Neural cell (in vitro differentiated cells): ENCODE measurements around the gene ZSCAN9. TPM values are rescaled to one million over a fixed set of nuclear protein-coding genes. Genes with fewer than 3 reads are reported as not detected.

ENCODE experiments used
- H2AFZ ChIP-seq: fragments of 200-600, 300-800 bp; sonication (generic), shearing (Covaris generic); 2 replicates; pipeline ENCODE4 v1.6.0; 2014; ENCODE audit warnings: low read depth, mild to moderate bottlenecking, antibody characterized with exemption, low read length, moderate library complexity
- H3F3A ChIP-seq: fragments of 200-600 bp; shearing (Covaris generic); 2 replicates; pipeline ENCODE4 v1.6.1; 2016; ENCODE audit warnings: mild to moderate bottlenecking, moderate library complexity, mixed read lengths, antibody characterized with exemption, low read length; ENCODE audit not compliant: insufficient read depth, poor library complexity, severe bottlenecking
- H3K27ac ChIP-seq: fragments of 200-600, 300-800 bp; sonication (generic), shearing (Covaris generic); 2 replicates; pipeline ENCODE4 v1.5.1; 2014; ENCODE audit warnings: mild to moderate bottlenecking, low read length, moderate library complexity
- H3K27me3 ChIP-seq: fragments of 300-800, 200-600 bp; sonication (generic), shearing (Covaris generic); 2 replicates; pipeline ENCODE4 v1.6.0; 2014; ENCODE audit warnings: mild to moderate bottlenecking, low read depth, low read length, moderate library complexity; ENCODE audit not compliant: insufficient read depth
- H3K36me3 ChIP-seq: fragments of 300-800, 200-600 bp; sonication (generic), shearing (Covaris generic); 2 replicates; pipeline ENCODE4 v1.5.1; 2014; ENCODE audit warnings: mild to moderate bottlenecking, antibody characterized with exemption, low read length, moderate library complexity; ENCODE audit not compliant: insufficient read depth
- H3K4me2 ChIP-seq: fragments of 300-800, 200-600 bp; sonication (generic), shearing (Covaris generic); 2 replicates; pipeline ENCODE4 v1.6.0; 2014; ENCODE audit warnings: mild to moderate bottlenecking, low read length
- H3K4me3 ChIP-seq: fragments of 300-800, 200-600 bp; sonication (generic), shearing (Covaris generic); 2 replicates; pipeline ENCODE4 v1.5.1; 2014; ENCODE audit warnings: mild to moderate bottlenecking, low read length, moderate library complexity
- H3K79me2 ChIP-seq: fragments of 200-600 bp; shearing (Covaris generic); replicated peaks from 2 replicates; pipeline ENCODE4 v1.6.0; 2014; ENCODE audit warnings: mild to moderate bottlenecking, low read length, moderate library complexity; ENCODE audit not compliant: insufficient read depth
- H3K9ac ChIP-seq: fragments of 300-800, 200-600 bp; sonication (generic), shearing (Covaris generic); 2 replicates; pipeline ENCODE4 v1.6.1; 2016; ENCODE audit warnings: mild to moderate bottlenecking, low read length, mixed read lengths
- H3K9me2 ChIP-seq: fragments of 200-600 bp; shearing (Covaris generic); 2 replicates; pipeline ENCODE4 v1.6.1; 2016; ENCODE audit warnings: mild to moderate bottlenecking, low read length, mixed read lengths; ENCODE audit not compliant: insufficient read depth
- H3K9me3 ChIP-seq: fragments of 200-600, 300-800 bp; sonication (generic), shearing (Covaris generic); 2 replicates; pipeline ENCODE4 v1.6.1; 2016; ENCODE audit warnings: mild to moderate bottlenecking, mixed run types, low read length, moderate library complexity, mixed read lengths
- H4K20me1 ChIP-seq: fragments of 200-600 bp; shearing (Covaris generic); 2 replicates; pipeline ENCODE4 v1.6.1; 2016; ENCODE audit warnings: mild to moderate bottlenecking, mixed run types; ENCODE audit not compliant: insufficient read depth
- EP300 ChIP-seq: fragments of 450-650 bp; conservative IDR thresholded peaks from 2 replicates; pipeline ENCODE4 v1.6.1; 2014; ENCODE audit warnings: antibody characterized with exemption, mild to moderate bottlenecking, moderate library complexity; ENCODE audit not compliant: poor library complexity, severe bottlenecking
- EZH2 ChIP-seq: fragments of 200-600, 300-800 bp; shearing (Covaris generic), sonication (generic); IDR thresholded peaks from 2 replicates; pipeline ENCODE4 v1.6.1; 2014; ENCODE audit warnings: antibody characterized with exemption, low read length, borderline replicate concordance, mild to moderate bottlenecking; ENCODE audit not compliant: insufficient read depth, poor library complexity, severe bottlenecking
- MXI1 ChIP-seq: fragments of 450-650 bp; conservative IDR thresholded peaks from 2 replicates; pipeline ENCODE4 v1.6.1; 2014; ENCODE audit warnings: antibody characterized with exemption, mild to moderate bottlenecking; ENCODE audit not compliant: poor library complexity, severe bottlenecking
- POLR2AphosphoS5 ChIP-seq: IDR thresholded peaks from 2 replicates; pipeline ENCODE4 v1.6.1; 2012
- RAD21 ChIP-seq: fragments of 450-650 bp; conservative IDR thresholded peaks from 2 replicates; pipeline ENCODE4 v1.6.1; 2014; ENCODE audit warnings: antibody characterized with exemption, mild to moderate bottlenecking, moderate library complexity
- REST ChIP-seq: IDR thresholded peaks from 2 replicates; pipeline ENCODE4 v1.6.1; 2012; ENCODE audit warnings: borderline replicate concordance
- SMC3 ChIP-seq: fragments of 450-650 bp; conservative IDR thresholded peaks from 2 replicates; pipeline ENCODE4 v1.6.1; 2014; ENCODE audit warnings: antibody characterized with exemption, mild to moderate bottlenecking, moderate library complexity; ENCODE audit not compliant: poor library complexity
- TAF1 ChIP-seq: IDR thresholded peaks from 2 replicates; pipeline ENCODE4 v1.6.1; 2012; ENCODE audit warnings: low read depth
- polyA plus RNA-seq: library from polyadenylated mRNA; depleted of rRNA; stranded (reverse); fragments of >200 nt; gene quantifications from 2 replicates; pipeline ENCODE4 v1.2.3, GENCODE V29; 2014
- TF ChIP-seq, protein P1 (sequence below): fragments of 450-650 bp; IDR thresholded peaks from 2 replicates; pipeline ENCODE4 v1.5.1; 2014; ENCODE audit warnings: antibody characterized with exemption, mild to moderate bottlenecking, moderate library complexity; ENCODE audit not compliant: poor library complexity, severe bottlenecking

ZSCAN9 gene
- polyA plus RNA-seq, 1 donor from 2014 or later = 102 TPM

GRCh38 chr6:28251661-28252008 lies 26.6 kb downstream of the ZSCAN9 start:
- Histone ChIP-seq H3K9me3 (no peaks in the 10 kb centered on the region), H3K27ac (peak overlapping the region; percentile 75), H2AFZ (peak overlapping the region; percentile 71), H3K9me2 (no peaks in the 10 kb centered on the region), H3K27me3 (no peaks in the 10 kb centered on the region), H3K79me2 (peaks cover 13% of the 10 kb centered on the region), H3K4me2 (peak overlapping the region; percentile 86), H3K9ac (peak overlapping the region; percentile 82), H3F3A (no peaks in the 10 kb centered on the region), H4K20me1 (no peaks in the 10 kb centered on the region), H3K36me3 (no peaks in the 10 kb centered on the region), H3K4me3 (peak overlapping the region; percentile 86)
- TF ChIP-seq MXI1 (no peak), EZH2 (no peak), EP300 (no peak), REST (no peak), TAF1 (no peak), RAD21 (no peak), SMC3 (no peak), POLR2AphosphoS5 (no peak)
- TF ChIP-seq, protein P1, sequence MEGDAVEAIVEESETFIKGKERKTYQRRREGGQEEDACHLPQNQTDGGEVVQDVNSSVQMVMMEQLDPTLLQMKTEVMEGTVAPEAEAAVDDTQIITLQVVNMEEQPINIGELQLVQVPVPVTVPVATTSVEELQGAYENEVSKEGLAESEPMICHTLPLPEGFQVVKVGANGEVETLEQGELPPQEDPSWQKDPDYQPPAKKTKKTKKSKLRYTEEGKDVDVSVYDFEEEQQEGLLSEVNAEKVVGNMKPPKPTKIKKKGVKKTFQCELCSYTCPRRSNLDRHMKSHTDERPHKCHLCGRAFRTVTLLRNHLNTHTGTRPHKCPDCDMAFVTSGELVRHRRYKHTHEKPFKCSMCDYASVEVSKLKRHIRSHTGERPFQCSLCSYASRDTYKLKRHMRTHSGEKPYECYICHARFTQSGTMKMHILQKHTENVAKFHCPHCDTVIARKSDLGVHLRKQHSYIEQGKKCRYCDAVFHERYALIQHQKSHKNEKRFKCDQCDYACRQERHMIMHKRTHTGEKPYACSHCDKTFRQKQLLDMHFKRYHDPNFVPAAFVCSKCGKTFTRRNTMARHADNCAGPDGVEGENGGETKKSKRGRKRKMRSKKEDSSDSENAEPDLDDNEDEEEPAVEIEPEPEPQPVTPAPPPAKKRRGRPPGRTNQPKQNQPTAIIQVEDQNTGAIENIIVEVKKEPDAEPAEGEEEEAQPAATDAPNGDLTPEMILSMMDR = no peak

DNA sequence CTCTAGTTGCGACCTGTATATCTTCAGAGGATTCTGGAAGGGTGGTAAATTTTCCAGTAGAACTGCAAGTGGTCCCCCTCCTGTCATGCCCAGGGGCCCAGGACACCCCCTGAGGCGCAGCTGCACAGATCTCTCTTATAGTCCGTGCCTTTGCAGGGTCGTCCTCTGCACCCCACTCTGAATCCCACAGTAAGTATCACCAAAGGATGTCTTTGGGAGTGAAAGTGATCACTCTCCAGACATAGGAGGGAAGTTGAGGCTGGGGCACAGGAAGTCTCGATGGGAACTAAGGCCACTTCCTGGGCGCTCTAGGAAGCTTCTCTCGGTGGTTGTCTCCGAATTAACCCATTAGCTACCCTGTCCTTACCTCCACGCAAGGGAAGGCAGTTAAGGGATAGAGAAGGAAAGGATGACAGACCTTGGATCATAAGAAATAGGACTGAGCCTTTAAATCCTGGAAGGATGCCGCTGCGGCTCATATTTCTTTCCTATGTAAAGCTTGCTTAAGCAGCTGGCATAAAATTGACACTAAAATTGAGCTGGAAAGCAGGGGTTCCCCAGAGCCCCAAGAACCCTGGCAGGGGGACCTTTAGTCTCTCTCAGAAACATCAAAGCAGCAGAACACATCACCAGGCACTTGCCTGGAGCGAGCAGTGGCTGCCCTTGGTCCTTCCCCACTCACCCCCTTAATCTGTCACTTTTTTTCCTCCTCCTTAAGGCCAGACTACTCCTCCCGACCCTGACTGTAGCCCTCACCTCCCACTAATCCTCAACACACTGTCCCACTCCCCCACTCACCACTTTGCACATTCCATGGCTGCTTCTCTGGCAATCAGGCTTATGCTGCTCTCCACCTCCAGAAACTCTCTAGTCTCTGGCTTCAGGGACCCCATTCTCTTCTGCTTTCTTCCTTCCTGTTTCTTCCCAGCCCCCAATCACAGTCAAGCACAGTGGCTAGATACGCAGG lies 27.2 kb downstream of the ZSCAN9 start, which contains the start of gene ZKSCAN4:
Gene ZKSCAN4, minus strand, starts transcription at position 261 of the 967 bp plus-strand sequence. CDS start 289 bp downstream, outside the sequence.
- no peaks in the 10 kb centered on the region for H3K36me3 ChIP-seq
- H3K9ac ChIP-seq = peak within 1 kb of the TSS; percentile 82
- peak within 1 kb of the TSS; percentile 78 for H2AFZ ChIP-seq
- no peaks in the 10 kb centered on the region for H4K20me1 ChIP-seq
- H3K27me3 ChIP-seq = no peaks in the 10 kb centered on the region
- peak within 1 kb of the TSS; percentile 75 for H3K27ac ChIP-seq
- H3K79me2 ChIP-seq = peaks cover 13% of the 10 kb centered on the region
- peak within 1 kb of the TSS; percentile 86 for H3K4me3 ChIP-seq
- no peaks in the 10 kb centered on the region for H3F3A ChIP-seq
- TF ChIP-seq EZH2 (no peak), MXI1 (peak; percentile 69), RAD21 (peak; percentile 45), SMC3 (peak; percentile 51), REST (no peak), TAF1 (peak; percentile 36), POLR2AphosphoS5 (peak; percentile 82), EP300 (no peak)
- TF ChIP-seq, protein P1 = no peak
- no peaks in the 10 kb centered on the region for H3K9me2 ChIP-seq
- peak within 1 kb of the TSS; percentile 90 for H3K4me2 ChIP-seq
- H3K9me3 ChIP-seq = no peaks in the 10 kb centered on the region
